Progenitor cell of endocrine pancreas (in vitro differentiated cells): ENCODE results near the gene BRICD5. TPM values are rescaled to one million over a fixed set of nuclear protein-coding genes. Genes with fewer than 3 reads are reported as not detected.

Experiments used
- DNase-seq: peaks from one replicate; pipeline ENCODE4 v3.0.0; 2021; ENCODE audit warnings: low spot score; ENCODE audit not compliant: unreplicated experiment
- H3K27ac Mint-ChIP-seq: 2 replicates; pipeline ENCODE4 v1.8.0; 2021; ENCODE audit warnings: mild to moderate bottlenecking, moderate library complexity, mixed read lengths
- H3K27me3 Mint-ChIP-seq: 2 replicates; pipeline ENCODE4 v1.8.0; 2021; ENCODE audit warnings: mixed read lengths
- H3K36me3 Mint-ChIP-seq: 2 replicates; pipeline ENCODE4 v1.8.0; 2022; ENCODE audit warnings: mixed read lengths; ENCODE audit not compliant: insufficient read depth
- H3K4me1 Mint-ChIP-seq: 2 replicates; pipeline ENCODE4 v1.8.0; 2021; ENCODE audit warnings: low read depth, mixed read lengths
- H3K4me3 Mint-ChIP-seq: 2 replicates; pipeline ENCODE4 v1.8.0; 2021; ENCODE audit warnings: low read depth, mild to moderate bottlenecking, moderate library complexity, mixed read lengths
- H3K9me3 Mint-ChIP-seq: 2 replicates; pipeline ENCODE4 v1.8.0; 2021; ENCODE audit warnings: low read depth, mixed read lengths
- total RNA-seq: library from RNA; stranded (reverse); gene quantifications from 2 replicates; pipeline ENCODE4 v1.2.1, GENCODE V29; 2021
- TF ChIP-seq, protein P1 (sequence below): fragments of 200-600 bp; sonication (generic); IDR thresholded peaks from one replicate; pipeline ENCODE4 v1.5.0; 2021; ENCODE audit warnings: antibody characterized with exemption, mild to moderate bottlenecking; ENCODE audit not compliant: unreplicated experiment

The BRICD5 gene
- total RNA-seq, 1 donor from 2014 or later, result 24.6 TPM

DNA sequence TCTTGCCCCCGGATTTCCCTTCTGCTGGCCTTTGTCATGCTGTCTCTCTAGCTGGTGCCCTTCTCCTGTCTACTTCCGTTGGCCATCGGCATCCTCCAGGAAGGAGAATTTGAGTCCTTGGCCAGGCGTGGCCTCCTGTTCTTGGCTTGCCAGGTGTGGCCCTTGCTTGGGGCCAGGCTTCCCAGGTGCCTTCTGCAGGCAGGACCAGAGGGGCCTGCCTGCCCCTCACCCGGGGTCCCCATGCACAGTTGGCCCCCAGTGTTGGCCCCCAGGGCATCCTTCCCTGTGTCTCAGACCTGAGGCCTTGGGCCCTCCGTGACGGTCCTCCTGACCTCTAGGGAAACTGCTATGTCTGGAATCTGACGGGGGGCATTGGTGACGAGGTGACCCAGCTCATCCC lies 2.8 kb downstream of the BRICD5 start:
- DNase-seq, result no peak

GRCh38 chr16:2206780-2207433 lies 3.8 kb downstream of the BRICD5 start:
- no peak for DNase-seq
- peaks cover 4% of the 10 kb centered on the region for H3K36me3 Mint-ChIP-seq
- H3K4me3 Mint-ChIP-seq, result peak overlapping the region; percentile 75
- H3K27ac Mint-ChIP-seq, result no peak overlapping the region
- peaks cover 11% of the 10 kb centered on the region for H3K4me1 Mint-ChIP-seq
- H3K9me3 Mint-ChIP-seq, result no peaks in the 10 kb centered on the region
- H3K27me3 Mint-ChIP-seq, result no peaks in the 10 kb centered on the region
- TF ChIP-seq, protein P1, sequence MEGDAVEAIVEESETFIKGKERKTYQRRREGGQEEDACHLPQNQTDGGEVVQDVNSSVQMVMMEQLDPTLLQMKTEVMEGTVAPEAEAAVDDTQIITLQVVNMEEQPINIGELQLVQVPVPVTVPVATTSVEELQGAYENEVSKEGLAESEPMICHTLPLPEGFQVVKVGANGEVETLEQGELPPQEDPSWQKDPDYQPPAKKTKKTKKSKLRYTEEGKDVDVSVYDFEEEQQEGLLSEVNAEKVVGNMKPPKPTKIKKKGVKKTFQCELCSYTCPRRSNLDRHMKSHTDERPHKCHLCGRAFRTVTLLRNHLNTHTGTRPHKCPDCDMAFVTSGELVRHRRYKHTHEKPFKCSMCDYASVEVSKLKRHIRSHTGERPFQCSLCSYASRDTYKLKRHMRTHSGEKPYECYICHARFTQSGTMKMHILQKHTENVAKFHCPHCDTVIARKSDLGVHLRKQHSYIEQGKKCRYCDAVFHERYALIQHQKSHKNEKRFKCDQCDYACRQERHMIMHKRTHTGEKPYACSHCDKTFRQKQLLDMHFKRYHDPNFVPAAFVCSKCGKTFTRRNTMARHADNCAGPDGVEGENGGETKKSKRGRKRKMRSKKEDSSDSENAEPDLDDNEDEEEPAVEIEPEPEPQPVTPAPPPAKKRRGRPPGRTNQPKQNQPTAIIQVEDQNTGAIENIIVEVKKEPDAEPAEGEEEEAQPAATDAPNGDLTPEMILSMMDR, result no peak

More for the DNA sequence above, 2.8 kb downstream of the BRICD5 start:
- Mint-ChIP-seq H3K27me3 (no peaks in the 10 kb centered on the region), H3K4me3 (peak overlapping the region; percentile 58), H3K27ac (no peak overlapping the region), H3K4me1 (peaks cover 14% of the 10 kb centered on the region), H3K9me3 (no peaks in the 10 kb centered on the region), H3K36me3 (peaks cover 4% of the 10 kb centered on the region)
- TF ChIP-seq, protein P1, result no peak

- Mint-ChIP-seq H3K27ac (peak overlapping the region; percentile 16), H3K4me3 (peak overlapping the region; percentile 75), H3K9me3 (no peaks in the 10 kb centered on the region), H3K27me3 (no peaks in the 10 kb centered on the region), H3K4me1 (peaks cover 11% of the 10 kb centered on the region), H3K36me3 (peaks cover 4% of the 10 kb centered on the region)
- DNase-seq, result no peak
- TF ChIP-seq, protein P1, result no peak
Observed at GRCh38 chr16:2206420-2206779, 4.3 kb downstream of the BRICD5 start.

DNA sequence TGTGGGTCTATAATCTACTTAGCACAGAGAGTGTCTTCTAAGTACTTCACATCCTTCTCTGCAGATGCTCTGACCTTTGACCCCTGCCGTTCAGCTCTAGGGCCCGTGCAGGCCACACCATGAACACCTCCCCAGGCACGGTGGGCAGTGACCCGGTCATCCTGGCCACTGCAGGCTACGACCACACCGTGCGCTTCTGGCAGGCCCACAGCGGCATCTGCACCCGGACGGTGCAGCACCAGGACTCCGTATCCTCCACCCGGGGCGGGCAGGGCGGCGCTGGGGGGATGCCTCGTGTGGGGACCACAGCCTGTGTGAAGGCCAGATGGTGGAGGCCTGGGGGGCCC lies 4.7 kb downstream of the BRICD5 start:
- H3K27ac Mint-ChIP-seq, result peak overlapping the region; percentile 16
- no peak for DNase-seq
- peak overlapping the region; percentile 75 for H3K4me3 Mint-ChIP-seq
- TF ChIP-seq, protein P1, result no peak
- no peaks in the 10 kb centered on the region for H3K9me3 Mint-ChIP-seq
- H3K4me1 Mint-ChIP-seq, result peaks cover 11% of the 10 kb centered on the region
- H3K27me3 Mint-ChIP-seq, result no peaks in the 10 kb centered on the region
- H3K36me3 Mint-ChIP-seq, result peaks cover 4% of the 10 kb centered on the region

DNA sequence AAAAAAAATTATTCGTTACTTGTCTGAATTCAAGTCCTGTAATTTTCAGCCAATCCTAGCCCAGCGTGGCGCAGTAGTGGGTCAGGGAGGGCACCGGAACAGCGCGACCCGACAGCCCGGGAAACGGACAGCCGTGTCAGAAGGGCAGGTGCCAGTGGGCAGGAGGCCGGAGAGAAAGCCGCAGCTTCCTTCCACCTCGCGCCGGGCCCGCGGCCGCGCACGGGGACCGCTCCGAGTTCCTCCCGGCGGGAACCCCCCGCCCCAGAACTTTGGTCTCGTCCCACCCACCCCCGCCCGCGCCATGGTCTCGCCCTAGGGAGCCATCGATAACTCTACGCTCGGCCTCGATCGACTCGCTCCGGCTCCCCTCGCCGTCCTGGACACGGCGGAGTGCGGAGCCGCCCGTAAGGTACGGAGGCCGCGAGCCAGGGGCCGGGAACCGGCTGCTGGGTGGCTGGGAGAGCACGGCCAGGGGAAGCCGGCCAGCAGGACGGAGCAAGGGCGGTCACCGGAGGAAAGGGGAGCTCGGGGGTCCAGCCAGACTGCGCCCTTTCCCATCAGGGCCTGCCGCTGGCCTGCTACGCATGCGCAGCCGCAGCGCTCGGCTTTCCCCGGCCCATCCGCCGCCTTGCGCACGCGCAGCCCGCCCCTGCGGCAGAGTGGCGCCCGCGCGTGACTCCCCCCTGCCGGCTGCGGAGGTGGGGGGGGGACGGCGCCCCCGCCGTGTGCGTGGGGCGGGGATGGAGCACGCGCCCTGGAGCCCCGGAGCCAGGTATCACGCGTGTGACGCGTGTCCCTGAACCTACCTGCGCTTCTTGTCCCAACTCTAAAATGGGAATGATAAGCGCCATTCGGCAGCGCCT lies 5.3 kb downstream of the BRICD5 start, which contains the start of gene MLST8:
Gene MLST8, plus strand, starts transcription at position 351 of the 863 bp plus-strand sequence. CDS start 632 bp downstream, outside the sequence.
- Mint-ChIP-seq H3K36me3 (peaks cover 4% of the 10 kb centered on the region), H3K27ac (peak within 1 kb of the TSS; percentile 16), H3K27me3 (peaks cover 5% of the 10 kb centered on the region), H3K4me1 (peaks cover 10% of the 10 kb centered on the region), H3K4me3 (peak within 1 kb of the TSS; percentile 80), H3K9me3 (no peaks in the 10 kb centered on the region)
- DNase-seq, result peak; percentile 78
- TF ChIP-seq, protein P1, result peak; percentile 38
